T47D (cell line): Measurements from ENCODE around the gene ADIPOR2.
"Not testable (repeated sequence)": the region's sequence is repeated elsewhere in the genome, so short reads cannot be mapped to it uniquely, and the experiment has no call there.

Experiments used
- DNase-seq, 2 experiments: peaks; one replicate each; pipeline versions ENCODE4 v3.0.0 to v3.0.0-alpha.2; 2011 to 2012; ENCODE audit warnings: low read depth in 1 of 2, low spot score in 1 of 2
- JUND ChIP-seq: IDR thresholded peaks from 2 replicates; pipeline ENCODE4 v1.6.1; 2012; ENCODE audit warnings: low read depth
- in situ Hi-C: cut with HindIII; loops from 2 replicates; pipeline ENCODE4 v1.10.0; 2016; ENCODE audit warnings: low sequenced_read_pairs, low pct_unique_long_range_greater_than_20kb

The ADIPOR2 gene

DNA sequence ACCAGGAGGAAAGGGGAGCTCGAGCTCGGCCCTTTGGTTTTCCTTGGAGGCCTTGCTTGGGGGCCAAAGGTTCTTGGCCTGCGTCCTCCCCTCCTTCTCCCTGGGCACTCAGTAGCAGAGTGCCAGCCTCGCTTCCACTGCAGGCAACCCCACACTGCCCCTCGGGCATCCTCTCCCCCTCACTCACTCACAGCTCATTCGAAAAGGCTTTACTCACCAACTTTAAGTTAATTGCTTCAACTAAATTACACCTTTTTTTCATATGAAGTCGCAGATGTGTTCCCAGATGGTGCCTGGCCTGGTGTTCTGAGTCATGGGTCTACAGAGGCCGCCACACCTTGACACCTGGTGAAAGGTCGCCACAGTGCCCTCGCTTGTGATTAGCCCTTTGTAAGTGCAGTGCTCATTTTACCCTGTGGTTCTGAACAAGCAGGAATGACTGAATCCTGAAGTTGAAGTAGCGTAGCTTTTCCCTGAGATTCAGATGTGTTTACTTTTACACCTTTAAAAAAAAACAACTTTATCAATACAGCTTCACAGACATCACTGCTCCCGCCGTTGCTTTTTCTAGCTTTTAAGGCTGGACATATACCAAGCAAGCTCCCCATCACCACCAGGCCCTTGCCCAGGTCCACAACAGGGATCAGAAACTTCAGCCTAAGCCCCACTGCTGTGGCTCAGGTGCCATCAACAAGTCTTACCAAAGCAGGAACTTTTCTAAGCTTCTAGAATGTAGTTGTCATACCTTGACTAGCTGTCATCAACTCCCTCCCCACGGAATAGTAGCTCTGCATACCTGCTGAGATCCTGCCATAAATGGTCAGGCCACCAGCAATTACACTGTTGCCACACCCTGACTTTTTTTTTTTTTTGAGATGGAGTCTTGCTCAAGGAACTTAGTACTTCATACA lies 20.3 kb upstream of the ADIPOR2 start:
- in situ Hi-C loops = no loop called here
- no peak for DNase-seq
- no peak for TF ChIP-seq JUND

- in situ Hi-C loops = no loop called here
- no peak for TF ChIP-seq JUND
- DNase-seq = no peak
Observed at GRCh38 chr12:1676043-1676442, 14.8 kb upstream of the ADIPOR2 start.

DNA sequence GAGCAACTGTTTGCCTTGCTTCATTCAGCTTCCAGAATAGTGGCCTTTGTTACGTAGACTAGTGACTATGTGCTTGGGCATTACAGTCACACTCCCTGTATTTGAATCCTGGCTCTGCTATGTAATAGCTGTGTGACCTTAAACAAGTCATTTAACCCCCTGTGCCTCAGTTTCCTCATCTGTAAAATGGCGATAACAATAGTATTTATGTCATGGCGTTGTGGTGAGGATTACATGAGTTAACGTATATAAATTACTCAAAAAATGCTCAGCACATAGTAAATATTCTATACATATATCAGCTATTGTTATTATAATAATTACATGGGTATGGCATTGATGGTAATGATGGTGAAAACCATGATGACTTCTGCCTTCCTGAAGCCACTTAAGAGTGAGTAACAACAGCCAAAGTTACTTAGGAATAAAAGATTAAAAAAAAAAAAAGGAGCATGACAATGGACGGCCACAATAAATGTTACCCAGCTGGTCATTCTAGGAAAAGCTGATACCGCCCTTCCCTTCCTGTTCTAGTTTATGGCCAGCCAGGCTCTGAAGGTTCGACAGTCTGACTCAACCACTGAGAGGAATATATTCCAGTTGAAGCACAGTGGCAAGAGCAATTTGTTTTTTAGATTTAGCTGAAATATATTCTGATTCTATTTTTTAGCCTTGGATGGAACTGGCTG lies 9.9 kb upstream of the ADIPOR2 start:
- no peak for TF ChIP-seq JUND
- in situ Hi-C loops = no loop called here
- DNase-seq = no peak

DNA sequence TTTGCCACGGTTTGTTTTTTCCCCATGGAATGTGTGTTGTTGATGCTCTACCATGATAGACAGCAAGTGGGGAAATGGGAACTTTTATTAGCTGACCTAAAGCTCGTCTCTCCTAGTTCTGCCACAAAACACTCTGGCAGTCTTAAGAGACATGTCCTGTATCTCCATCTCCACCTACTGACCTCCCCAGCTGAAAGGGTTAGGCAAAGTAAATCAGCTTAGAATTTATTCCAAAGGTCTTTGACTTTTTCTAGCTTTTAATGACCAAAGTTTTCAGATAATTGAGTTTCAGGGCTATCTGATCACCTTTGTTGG lies 9.4 kb upstream of the ADIPOR2 start:
- no peak for DNase-seq
- in situ Hi-C loops = no loop called here
- no peak for TF ChIP-seq JUND

DNA sequence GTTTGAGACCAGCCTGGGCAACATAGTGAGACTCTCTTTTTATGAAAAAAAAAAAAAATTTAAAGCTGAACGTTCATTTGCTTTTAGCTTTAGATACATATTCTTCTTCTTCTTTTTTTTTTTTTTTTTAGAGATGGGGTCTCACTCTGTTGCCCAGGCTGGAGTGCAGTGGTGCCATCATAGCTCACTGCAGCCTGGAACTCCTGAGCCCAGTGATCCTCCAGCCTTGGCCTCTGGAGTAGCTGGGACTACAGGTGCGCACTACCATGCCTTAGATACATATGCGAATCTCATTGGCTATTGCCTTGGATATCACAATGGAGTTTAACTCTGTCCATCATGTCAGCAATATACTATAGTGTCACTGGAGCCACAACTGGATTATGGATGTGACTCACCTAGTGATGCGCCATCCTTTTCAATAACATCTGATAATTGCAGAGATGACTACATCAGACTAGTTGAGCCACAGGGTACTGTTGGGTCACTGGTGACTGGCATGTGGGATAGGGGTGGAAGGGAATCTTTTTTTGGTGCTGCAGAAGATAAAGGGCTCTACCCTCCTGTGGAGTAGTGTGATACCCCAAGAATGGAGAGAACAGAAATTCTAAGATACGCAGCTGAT lies 2.7 kb upstream of the ADIPOR2 start:
- in situ Hi-C loops = no loop called here
- no peak for DNase-seq
- TF ChIP-seq JUND = no peak

- DNase-seq = peak; percentile 20 to 21
- TF ChIP-seq JUND = no peak
- in situ Hi-C loops = no loop called here
Observed at GRCh38 chr12:1691123-1692007, 495 bp downstream of the ADIPOR2 start.

DNA sequence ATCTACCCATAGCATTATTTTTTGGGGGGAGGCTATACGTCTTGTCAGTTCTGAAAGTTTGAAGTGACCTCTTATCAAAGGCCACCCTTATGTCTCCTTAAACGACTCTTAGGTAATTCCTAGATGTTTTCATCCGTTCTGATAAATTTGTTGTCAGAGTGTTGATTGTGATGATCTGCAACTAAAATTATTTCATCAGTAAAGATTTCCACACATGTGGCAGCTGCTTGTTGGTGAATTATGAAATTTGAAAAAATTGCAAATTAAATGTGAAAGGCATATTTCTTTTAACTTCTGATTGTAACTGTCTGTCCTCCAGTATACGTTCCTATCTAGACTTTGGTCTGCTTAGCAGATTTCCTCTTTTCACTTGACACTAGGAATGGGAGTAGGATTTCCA lies 1.4 kb downstream of the ADIPOR2 start:
- in situ Hi-C loops = no loop called here

GRCh38 chr12:1692895-1693610 lies 2.2 kb downstream of the ADIPOR2 start:
- DNase-seq = no peak
- in situ Hi-C loops = no loop called here
- TF ChIP-seq JUND = no peak

More for the DNA sequence above, 1.4 kb downstream of the ADIPOR2 start:
- no peak for TF ChIP-seq JUND
- no peak for DNase-seq

DNA sequence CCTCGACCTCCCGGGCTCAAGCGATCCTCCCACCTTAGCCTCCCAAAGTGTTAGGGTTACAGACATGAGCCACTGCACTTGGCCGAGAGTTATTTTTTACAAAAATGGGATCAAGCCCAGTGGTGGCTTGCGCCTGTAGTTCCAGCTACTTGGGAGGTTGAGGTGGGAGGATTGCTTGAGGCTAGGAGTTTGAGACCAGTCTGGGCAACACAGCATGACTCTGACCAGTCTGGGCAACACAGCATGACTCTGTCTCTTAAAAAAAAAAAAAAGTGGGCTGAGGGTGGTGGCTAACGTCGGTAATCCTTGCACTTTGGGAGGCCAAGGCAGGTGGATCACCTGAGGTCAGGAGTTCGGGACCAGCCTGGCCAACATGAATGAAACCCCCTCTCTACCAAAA lies 4.2 kb downstream of the ADIPOR2 start:
- DNase-seq = not testable (repeated sequence)

GRCh38 chr12:1695886-1696670 lies 5.2 kb downstream of the ADIPOR2 start:
- TF ChIP-seq JUND = no peak
- DNase-seq = no peak
- in situ Hi-C loops = no loop called here

More for the DNA sequence above, 4.2 kb downstream of the ADIPOR2 start:
- in situ Hi-C loops = not testable (repeated sequence)

DNA sequence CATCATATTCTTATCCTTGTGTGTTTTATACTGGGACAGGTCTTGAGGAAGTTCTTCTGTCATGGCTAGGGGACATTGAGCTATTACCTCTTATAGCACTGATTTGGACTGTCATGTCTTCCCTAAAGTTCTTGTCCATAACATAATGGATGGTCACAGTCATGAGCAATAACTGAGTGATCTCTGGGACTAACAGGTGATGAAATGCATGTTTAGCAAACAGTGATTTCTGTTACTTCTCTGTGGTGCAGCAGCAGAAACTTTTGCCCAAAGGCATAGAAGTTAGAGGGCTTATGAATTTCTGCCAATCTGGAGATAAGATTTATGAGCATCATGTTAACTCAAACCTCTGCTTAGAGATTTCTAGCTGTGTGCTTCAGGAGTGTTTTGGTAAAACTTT lies 5.9 kb downstream of the ADIPOR2 start:
- in situ Hi-C loops = no loop called here

More for the DNA sequence above, 5.9 kb downstream of the ADIPOR2 start:
- DNase-seq = no peak
- TF ChIP-seq JUND = no peak
